NOMO-1 treated with dmso at 0.1 percent for 144 hours (cell line): ENCODE results near the gene MT1E.
"Not testable (repeated sequence)": the region's sequence is repeated elsewhere in the genome, so short reads cannot be mapped to it uniquely, and the experiment has no call there.

Experiments used
- DNase-seq: peaks from one replicate; lab custom pipeline; 2025; ENCODE audit not compliant: unreplicated experiment; lab: John Stamatoyannopoulos, UW

Gene MT1E

DNA sequence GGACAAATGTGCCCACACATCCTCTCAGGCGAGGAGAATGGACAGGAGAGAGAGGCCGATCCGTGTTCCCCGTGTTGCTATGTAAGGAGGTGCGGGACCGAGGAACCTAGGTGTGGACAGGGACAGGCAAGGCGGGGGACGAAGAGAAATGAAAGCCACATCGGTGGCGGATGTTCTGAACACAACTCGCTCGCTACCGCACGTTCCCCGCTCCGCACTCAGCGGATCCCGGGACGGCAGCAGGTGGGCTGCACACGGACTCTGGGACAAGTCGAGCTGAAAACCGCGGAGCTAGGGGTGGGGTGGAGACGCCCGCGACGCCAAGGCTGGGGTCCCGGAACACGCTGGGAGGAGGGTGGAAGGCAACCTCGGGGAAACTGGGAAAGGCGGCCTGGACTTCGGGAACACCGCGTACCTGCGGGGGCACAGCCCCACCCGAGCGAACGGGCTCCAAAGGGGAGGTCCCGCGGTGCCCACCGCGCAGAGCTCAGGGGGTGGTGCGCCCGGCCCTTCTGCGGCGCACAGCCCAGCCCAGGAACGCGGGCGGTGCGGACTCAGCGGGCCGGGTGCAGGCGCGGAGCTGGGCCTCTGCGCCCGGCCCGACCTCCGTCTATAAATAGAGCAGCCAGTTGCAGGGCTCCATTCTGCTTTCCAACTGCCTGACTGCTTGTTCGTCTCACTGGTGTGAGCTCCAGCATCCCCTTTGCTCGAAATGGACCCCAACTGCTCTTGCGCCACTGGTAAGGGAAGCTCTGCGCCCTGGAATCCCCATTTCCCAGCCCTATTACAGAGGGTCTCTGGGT is at the start of gene MT1E:
Gene MT1E, plus strand, starts transcription at position 642 of the 803 bp plus-strand sequence. Its CDS starts 71 bp downstream, at position 713.
- peak; percentile 95 for DNase-seq

DNA sequence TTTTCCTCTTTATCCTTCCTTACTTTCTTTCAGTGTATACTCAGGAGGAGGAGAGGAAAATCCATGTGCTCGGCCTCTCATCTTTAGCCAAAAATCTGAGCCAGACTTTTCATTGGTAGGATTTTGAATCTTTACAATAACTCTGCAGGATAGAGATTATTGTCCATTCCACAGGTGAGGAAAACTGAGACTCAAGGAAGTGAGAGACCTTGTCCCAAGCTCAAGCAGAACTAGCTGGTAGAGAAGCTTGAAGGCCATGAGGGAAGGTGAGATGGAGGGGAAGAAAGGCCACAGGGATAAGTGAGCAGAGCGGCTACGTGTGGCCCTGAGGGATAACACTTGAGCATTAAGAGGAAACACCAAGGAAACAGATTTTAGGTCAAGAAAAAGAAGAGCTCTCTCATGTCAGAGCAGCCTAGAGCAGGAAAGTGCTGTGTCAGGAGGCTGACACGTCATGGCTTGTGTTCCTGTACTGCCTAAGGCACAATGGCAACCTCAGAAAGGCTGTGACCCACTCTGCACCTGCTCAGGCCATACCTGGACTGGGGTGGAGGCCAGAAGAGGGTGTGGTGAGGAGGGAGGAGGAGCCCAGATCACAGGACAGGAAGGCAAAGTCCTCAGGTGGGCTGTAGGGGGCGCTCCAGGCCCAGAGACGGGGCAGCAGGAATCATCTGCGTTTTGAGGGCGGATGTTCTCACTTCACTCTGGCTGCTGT is 48.8 kb upstream of the MT1E start:
- DNase-seq = peak; percentile 81

DNA sequence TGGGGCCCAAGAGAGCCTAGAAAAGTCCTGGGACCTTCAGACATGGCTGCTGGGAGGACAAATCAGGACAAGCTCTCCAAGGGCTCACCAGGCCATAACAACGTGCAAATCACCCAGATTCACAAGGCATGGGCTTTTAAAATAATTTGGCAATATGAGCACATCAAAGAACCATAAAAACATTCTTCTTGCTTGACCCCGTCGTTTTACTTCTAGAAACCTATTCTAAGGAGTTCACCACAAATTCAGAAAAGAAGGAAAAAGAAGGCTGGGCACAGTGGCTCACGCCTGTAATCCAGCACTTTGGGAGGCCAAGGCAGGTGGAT is 48.3 kb upstream of the MT1E start:
- no peak for DNase-seq

- no peak for DNase-seq
Observed at GRCh38 chr16:56580391-56581048, 45.1 kb upstream of the MT1E start.

- DNase-seq = not testable (repeated sequence)
Observed at GRCh38 chr16:56582911-56583310, 42.7 kb upstream of the MT1E start.

GRCh38 chr16:56583351-56584168 is 42.0 kb upstream of the MT1E start:
- no peak for DNase-seq

DNA sequence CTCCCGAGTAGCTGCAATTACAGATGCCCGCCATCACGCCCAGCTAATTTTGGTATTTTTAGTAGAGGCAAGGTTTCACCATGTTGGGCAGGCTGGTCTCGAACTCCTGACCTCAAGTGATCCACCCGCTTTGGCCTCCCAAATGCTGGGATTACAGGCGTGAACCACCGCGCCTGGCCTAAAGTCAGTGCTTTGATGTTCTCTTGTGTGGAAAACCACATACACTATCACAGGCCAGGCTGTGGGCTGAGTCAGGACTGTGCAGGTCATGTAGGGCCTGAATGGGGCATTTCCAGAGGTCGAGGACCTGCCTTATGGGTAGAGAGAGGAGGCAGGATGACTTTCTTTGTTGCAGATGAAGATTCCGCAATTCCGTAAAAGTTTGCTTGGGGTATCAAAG is 41.3 kb upstream of the MT1E start:
- DNase-seq = no peak

DNA sequence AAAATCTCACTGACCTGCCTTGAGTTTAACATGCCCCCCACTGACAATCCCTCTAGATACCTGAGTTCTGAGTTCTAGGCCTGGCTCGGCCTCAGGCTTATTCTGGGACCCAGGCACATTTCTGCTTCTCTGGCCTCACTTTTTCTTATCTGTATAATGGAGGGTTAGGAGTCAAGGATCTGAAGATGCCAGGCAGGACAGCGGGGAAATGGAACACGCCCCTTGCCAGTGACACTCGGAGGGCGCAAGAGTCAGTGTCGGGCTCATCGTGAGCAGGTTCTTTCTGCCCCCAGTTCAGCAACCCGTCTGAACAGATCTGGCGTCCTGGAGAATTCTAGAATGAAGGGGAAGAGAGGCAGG is 36.8 kb upstream of the MT1E start:
- DNase-seq = no peak

GRCh38 chr16:56589141-56590039 is 36.2 kb upstream of the MT1E start, which contains the start of gene MT3:
Gene MT3 (plus strand): TSS chr16:56589528. CDS start chr16:56589591, 63 bp downstream.
- peak; percentile 2 for DNase-seq

DNA sequence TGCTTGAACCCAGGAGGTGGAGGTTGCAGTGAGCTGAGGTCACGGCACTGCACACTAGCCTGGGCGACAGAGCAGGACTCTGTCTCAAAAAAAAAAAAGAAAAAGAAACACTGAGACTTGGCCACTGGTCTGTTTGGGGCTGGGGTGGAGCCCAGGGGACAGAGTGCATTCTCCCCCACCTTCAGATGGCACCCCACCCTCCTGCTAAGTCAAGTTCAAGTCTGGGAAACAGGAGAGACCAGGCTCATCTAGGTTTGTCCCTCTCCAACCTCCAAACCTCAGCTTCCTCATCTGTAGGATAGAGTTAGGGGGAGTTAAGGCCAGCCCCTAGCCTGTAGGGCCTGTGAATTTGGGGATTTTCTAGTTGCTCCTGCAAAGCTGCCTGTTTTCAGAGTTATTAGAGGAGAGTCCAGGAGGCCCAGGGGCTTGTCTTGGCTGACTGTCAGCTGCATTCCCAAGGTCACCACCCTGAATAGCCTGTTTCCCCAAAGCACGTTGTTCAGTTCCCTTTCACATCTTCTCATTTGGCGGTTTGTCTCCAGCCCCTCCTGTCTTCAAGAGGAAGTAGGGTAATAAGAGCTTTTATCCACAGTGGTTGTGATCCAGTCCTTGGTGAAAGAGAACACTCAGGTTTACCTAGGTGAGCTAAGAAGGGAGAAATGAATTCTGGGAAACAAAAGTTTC is 34.1 kb upstream of the MT1E start:
- peak; percentile 68 for DNase-seq

- no peak for DNase-seq
Observed at GRCh38 chr16:56593573-56594291, 31.8 kb upstream of the MT1E start.

DNA sequence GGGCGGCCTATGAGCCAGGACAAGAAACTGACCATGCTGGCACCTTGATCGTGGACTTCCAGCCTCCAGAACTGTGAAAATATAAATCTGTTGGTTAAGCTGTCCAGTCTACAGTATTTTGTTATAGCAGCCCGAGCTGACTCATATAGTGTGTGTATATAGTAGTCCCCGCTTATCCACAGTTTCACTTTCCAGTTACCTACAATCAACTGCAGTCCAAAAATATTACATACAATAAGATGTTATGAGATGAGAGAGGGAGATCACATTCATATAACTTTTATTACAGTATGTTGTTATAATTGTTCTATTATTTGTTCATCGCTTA is 31.3 kb upstream of the MT1E start:
- DNase-seq = no peak

GRCh38 chr16:56600398-56600999 is 25.1 kb upstream of the MT1E start:
- peak; percentile 31 for DNase-seq

GRCh38 chr16:56601325-56601724 is 24.3 kb upstream of the MT1E start:
- no peak for DNase-seq

DNA sequence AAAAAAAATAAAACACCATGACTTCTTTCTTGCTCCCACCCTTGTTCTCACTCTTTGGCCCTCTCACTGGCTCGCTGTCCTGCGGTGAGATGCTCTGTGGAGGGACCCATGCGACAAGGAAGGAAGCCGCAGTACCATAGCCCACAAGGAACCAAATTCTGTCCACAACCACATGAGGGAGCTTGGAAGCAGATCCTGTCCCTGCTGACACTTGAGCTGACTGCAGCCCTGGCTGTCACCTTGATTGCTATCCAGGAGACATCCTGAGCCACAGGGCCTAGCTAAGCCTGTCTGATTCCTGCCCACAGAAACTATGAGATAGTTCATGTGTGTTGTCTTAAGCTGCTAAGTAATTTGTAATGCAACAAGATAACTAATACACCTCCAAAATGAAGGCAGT is 22.0 kb upstream of the MT1E start:
- DNase-seq = no peak

GRCh38 chr16:56604966-56605365 is 20.6 kb upstream of the MT1E start:
- DNase-seq = no peak

DNA sequence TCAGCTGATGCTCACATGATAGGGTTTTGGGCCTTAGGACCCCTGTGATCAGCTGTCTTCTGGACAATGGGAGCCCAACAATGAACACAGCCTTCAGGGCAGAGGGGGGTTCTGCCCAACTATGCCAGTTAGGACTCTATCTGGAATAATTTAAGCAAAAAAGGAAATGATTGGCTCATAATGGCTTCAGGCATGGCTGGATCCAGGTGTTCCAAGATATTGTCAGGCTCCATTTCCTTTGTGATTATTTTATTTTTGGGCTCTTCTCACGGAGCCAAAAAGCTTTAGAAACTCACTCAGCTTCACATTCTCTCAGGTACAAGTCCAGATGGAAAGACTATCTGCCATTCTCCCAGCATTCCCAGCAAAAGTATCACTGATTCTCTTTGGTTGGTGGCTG is 20.1 kb upstream of the MT1E start:
- no peak for DNase-seq

DNA sequence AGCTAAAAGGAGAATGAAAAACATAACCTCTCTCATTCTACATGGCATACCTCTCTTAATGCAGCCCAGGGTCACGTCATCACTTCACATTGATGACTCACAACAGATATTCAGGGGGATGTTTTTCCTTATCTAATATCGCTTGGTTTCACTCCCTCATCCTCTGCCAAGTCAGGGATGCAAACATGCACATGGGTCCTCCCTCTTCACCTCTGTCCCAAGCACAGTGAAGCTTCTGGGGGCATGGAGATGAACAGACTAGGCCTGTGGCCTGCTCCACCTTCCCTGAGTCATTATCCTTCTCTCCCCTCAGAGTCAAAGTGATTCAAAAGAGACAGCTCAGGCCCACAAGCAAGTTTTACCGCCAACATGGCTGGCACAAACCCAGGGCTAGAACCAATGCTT is 19.5 kb upstream of the MT1E start:
- DNase-seq = no peak
